HG03565 (cell line): ENCODE results near the gene ERGIC3.

Source experiments
- ATAC-seq: cut with Tn5 transposase; IDR thresholded peaks from one replicate; pipeline ENCODE4 v1.9.1; 2021; ENCODE audit warnings: mild to moderate bottlenecking, moderate library complexity; ENCODE audit not compliant: unreplicated experiment

Gene ERGIC3

GRCh38 chr20:35560105-35560511 is 18.2 kb downstream of the ERGIC3 start:
- ATAC-seq, result no peak

GRCh38 chr20:35560541-35560940 is 18.7 kb downstream of the ERGIC3 start:
- ATAC-seq, result no peak

GRCh38 chr20:35561268-35561667 is 19.4 kb downstream of the ERGIC3 start:
- ATAC-seq, result no peak

GRCh38 chr20:35561671-35562070 is 19.8 kb downstream of the ERGIC3 start:
- no peak for ATAC-seq

- no peak for ATAC-seq
These were observed 20.7 kb downstream of the ERGIC3 start for GRCh38 chr20:35562541-35563110.

GRCh38 chr20:35563834-35564233 is 22.0 kb downstream of the ERGIC3 start:
- ATAC-seq, result no peak

- ATAC-seq, result no peak
These were observed 23.0 kb downstream of the ERGIC3 start for GRCh38 chr20:35564905-35565304.

GRCh38 chr20:35568645-35569044 is 26.8 kb downstream of the ERGIC3 start:
- ATAC-seq, result no peak

- no peak for ATAC-seq
These were observed 29.7 kb downstream of the ERGIC3 start for GRCh38 chr20:35571555-35571954.

- ATAC-seq, result no peak
These were observed 31.0 kb downstream of the ERGIC3 start for GRCh38 chr20:35572838-35573237.

- no peak for ATAC-seq
These were observed 34.1 kb downstream of the ERGIC3 start for GRCh38 chr20:35575958-35576357.

GRCh38 chr20:35576816-35577215 is 34.9 kb downstream of the ERGIC3 start:
- no peak for ATAC-seq

- ATAC-seq, result no peak
These were observed 36.6 kb downstream of the ERGIC3 start for GRCh38 chr20:35578469-35578868.

GRCh38 chr20:35579196-35579595 is 37.3 kb downstream of the ERGIC3 start:
- no peak for ATAC-seq

GRCh38 chr20:35582131-35582530 is 40.3 kb downstream of the ERGIC3 start:
- no peak for ATAC-seq

- no peak for ATAC-seq
These were observed 41.0 kb downstream of the ERGIC3 start for GRCh38 chr20:35582741-35583404.

GRCh38 chr20:35583636-35584560 is 42.0 kb downstream of the ERGIC3 start:
- ATAC-seq, result no peak

- no peak for ATAC-seq
These were observed 45.0 kb downstream of the ERGIC3 start for GRCh38 chr20:35586751-35587425.

GRCh38 chr20:35587436-35587835 is 45.6 kb downstream of the ERGIC3 start:
- ATAC-seq, result no peak

GRCh38 chr20:35588397-35588796 is 46.5 kb downstream of the ERGIC3 start:
- no peak for ATAC-seq

GRCh38 chr20:35592339-35592974 is 50.6 kb downstream of the ERGIC3 start:
- no peak for ATAC-seq
